ENCODE measurements around the gene MRPL23.

DNA sequence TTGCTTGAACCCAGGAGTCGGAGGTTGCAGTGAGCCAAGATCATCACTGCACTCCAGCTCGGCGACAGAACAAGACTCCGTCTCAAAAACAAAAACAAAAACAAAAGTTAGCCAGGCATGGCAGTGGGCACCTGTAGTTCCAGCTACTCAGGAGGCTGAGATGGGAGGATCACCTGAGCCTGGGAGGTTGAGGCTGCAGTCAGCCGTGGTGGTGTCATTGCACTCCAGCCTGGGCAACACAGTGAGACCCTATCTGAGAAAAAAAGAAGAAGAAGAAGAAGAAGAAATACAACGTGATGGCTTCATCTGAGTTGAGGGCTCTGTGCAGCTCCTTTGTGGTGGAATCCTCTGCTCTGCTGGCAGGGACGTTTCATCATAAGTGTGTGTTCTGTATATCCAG, 37.6 kb upstream of the MRPL23 start:
- TF ChIP-seq EZH2 (IDR thresholded peaks at IDR 0.05; ENCODE audit: low read length, unreplicated experiment), result no peak
- no peak for TF ChIP-seq CTCF (conservative IDR thresholded peaks at IDR 0.05; ENCODE audit: low read depth, low read length)
